ENCODE data around the gene CNST. TPM values are rescaled to one million over a fixed set of nuclear protein-coding genes. Genes with fewer than 3 reads are reported as not detected.

CNST gene
- 31.4 TPM for total RNA-seq
- long read RNA-seq, partial matches to known transcripts = 4 of 16 reads
- long read RNA-seq, other reads (novel, unspliced or antisense) = 11 of 16 reads

GRCh38 chr1:246566128-246566812 lies at the start of gene CNST, which contains the start of gene TFB2M:
CNST (plus strand) TSS chr1:246566456; CDS start chr1:246591563, 25,107 bp downstream.
TFB2M (minus strand) TSS chr1:246566261; CDS start chr1:246566138, 123 bp downstream.
- H3K36me3 ChIP-seq = peaks cover 21% of the 10 kb centered on the region
- H3K4me1 ChIP-seq = peaks cover 58% of the 10 kb centered on the region
- no peaks in the 10 kb centered on the region for H3K9me3 ChIP-seq
- no peak for TF ChIP-seq CTCF (IDR thresholded peaks at IDR 0.05)
- DNase-seq (peak; percentile 99), ATAC-seq (peak; percentile 98 to 99)
- H3K4me3 ChIP-seq = peak within 1 kb of the TSS; percentile 100
- intact Hi-C loops (cut with DNase I) = no loop called here
- no peaks in the 10 kb centered on the region for H3K27me3 ChIP-seq (ENCODE audit: low read depth)
- H3K27ac ChIP-seq = peak within 1 kb of the TSS; percentile 96

GRCh38 chr1:246517391-246517790 lies 48.9 kb upstream of the CNST start:
- Histone ChIP-seq H3K4me1 (no peaks in the 10 kb centered on the region), H3K9me3 (peaks cover 34% of the 10 kb centered on the region), H3K27me3 (ENCODE audit: low read depth) (no peaks in the 10 kb centered on the region), H3K4me3 (no peak overlapping the region), H3K36me3 (no peaks in the 10 kb centered on the region), H3K27ac (no peak overlapping the region)
- no peak for DNase-seq
- intact Hi-C loops (cut with DNase I) = no loop called here
- no peak for TF ChIP-seq CTCF (IDR thresholded peaks at IDR 0.05)
- no peak for ATAC-seq

- Histone ChIP-seq H3K4me3 (no peak overlapping the region), H3K27me3 (ENCODE audit: low read depth) (no peaks in the 10 kb centered on the region), H3K27ac (no peak overlapping the region), H3K4me1 (no peaks in the 10 kb centered on the region), H3K9me3 (peaks cover 34% of the 10 kb centered on the region), H3K36me3 (no peaks in the 10 kb centered on the region)
- no peak for TF ChIP-seq CTCF (IDR thresholded peaks at IDR 0.05)
- ATAC-seq = peak in 1 of 2 donors; percentile 23
- intact Hi-C loops (cut with DNase I) = no loop called here
- DNase-seq = no peak
Observed at GRCh38 chr1:246518456-246519205, 47.6 kb upstream of the CNST start.

- Histone ChIP-seq H3K27ac (no peak overlapping the region), H3K27me3 (ENCODE audit: low read depth) (no peaks in the 10 kb centered on the region), H3K9me3 (peaks cover 25% of the 10 kb centered on the region), H3K4me1 (no peaks in the 10 kb centered on the region), H3K4me3 (no peak overlapping the region), H3K36me3 (no peaks in the 10 kb centered on the region)
- ATAC-seq (no peak), DNase-seq (no peak)
- intact Hi-C loops (cut with DNase I) = no loop called here
- TF ChIP-seq CTCF (IDR thresholded peaks at IDR 0.05) = no peak
Observed at GRCh38 chr1:246519514-246519913, 46.7 kb upstream of the CNST start.

GRCh38 chr1:246526380-246526779 lies 39.9 kb upstream of the CNST start:
- Histone ChIP-seq H3K36me3 (no peaks in the 10 kb centered on the region), H3K27me3 (ENCODE audit: low read depth) (no peaks in the 10 kb centered on the region), H3K4me3 (no peak overlapping the region), H3K9me3 (peaks cover 12% of the 10 kb centered on the region), H3K4me1 (no peaks in the 10 kb centered on the region), H3K27ac (no peak overlapping the region)
- no peak for TF ChIP-seq CTCF (IDR thresholded peaks at IDR 0.05)
- intact Hi-C loops (cut with DNase I) = no loop called here
- DNase-seq (no peak), ATAC-seq (no peak)

All from lower lobe of right lung (tissue), 2 donors.